H1 (cell line): ENCODE results near the gene TJP3. TPM values are rescaled to one million over a fixed set of nuclear protein-coding genes. Genes with fewer than 3 reads are reported as not detected.

Source experiments
- CTCF ChIA-PET: fragments of 300-600 bp; sonication (Branson Sonifier 250); formaldehyde crosslinking; loops from one replicate; lab custom pipeline; 2021; ENCODE audit not compliant: partially characterized antibody; lab: Charles Lee
- POLR2A ChIA-PET: fragments of 300-600 bp; sonication (Branson Sonifier 250); formaldehyde crosslinking; loops from one replicate; lab custom pipeline; 2021; ENCODE audit warnings: inconsistent platforms; ENCODE audit not compliant: partially characterized antibody; lab: Charles Lee
- DNase-seq, 2 experiments: peaks; one replicate each; pipeline versions ENCODE4 v3.0.0 to v3.0.0-alpha.2; 2010 to 2022; ENCODE audit warnings: low spot score in 2 of 2, low read depth in 1 of 2, mixed read lengths in 1 of 2
- FAIRE-seq: peaks from 2 replicates; lab custom pipeline; 2011; peaks lifted over from hg19 to GRCh38; lab: Jason Lieb, UNC
- H2AFZ ChIP-seq: 2 replicates; pipeline ENCODE4 v1.8.1; 2012; ENCODE audit warnings: low read length, inconsistent platforms
- H2AK5ac ChIP-seq: 2 replicates; pipeline ENCODE4 v1.6.1; 2013; ENCODE audit warnings: low read depth, low read length
- H2BK120ac ChIP-seq: replicated peaks from 2 replicates; pipeline ENCODE3; 2013; ENCODE audit warnings: low read depth, low read length, inconsistent platforms
- H2BK12ac ChIP-seq: 2 replicates; pipeline ENCODE4 v1.6.1; 2013; ENCODE audit warnings: low read depth, low read length
- H2BK15ac ChIP-seq: 2 replicates; pipeline ENCODE4 v1.6.1; 2013; ENCODE audit warnings: low read length
- H2BK20ac ChIP-seq: 2 replicates; pipeline ENCODE4 v1.6.1; 2013; ENCODE audit warnings: low read length
- H2BK5ac ChIP-seq: 2 replicates; pipeline ENCODE4 v1.6.1; 2013; ENCODE audit warnings: low read depth, low read length
- H3K14ac ChIP-seq: 2 replicates; pipeline ENCODE4 v1.6.1; 2013; ENCODE audit warnings: inconsistent platforms; ENCODE audit not compliant: insufficient read length
- H3K18ac ChIP-seq: 2 replicates; pipeline ENCODE4 v1.6.1; 2013; ENCODE audit warnings: low read length; ENCODE audit errors: extremely low read depth
- H3K23ac ChIP-seq: 2 replicates; pipeline ENCODE4 v1.6.1; 2013; ENCODE audit warnings: inconsistent platforms; ENCODE audit not compliant: insufficient read length
- H3K23me2 ChIP-seq: 2 replicates; pipeline ENCODE4 v1.6.1; 2013; ENCODE audit warnings: low read depth, low read length
- H3K27ac ChIP-seq: 2 replicates; pipeline ENCODE4 v1.6.1; 2011; ENCODE audit warnings: low read depth, low read length, inconsistent platforms
- H3K27me3 ChIP-seq, 4 experiments: replicated peaks in 1 of 4; 1 replicate in 1 of 4; 2 replicates in 3 of 4; pipeline versions ENCODE4 v1.6.1 to v1.8.1; 2011 to 2013; ENCODE audit warnings: low read length in 3 of 4, mild to moderate bottlenecking in 3 of 4, inconsistent platforms in 2 of 4, mixed read lengths in 2 of 4, moderate library complexity in 1 of 4; ENCODE audit not compliant: control insufficient read depth in 3 of 4, insufficient read depth in 3 of 4; ENCODE audit errors: extremely low read depth in 1 of 4
- H3K36me3 ChIP-seq, 4 experiments: 2 replicates each; pipeline versions ENCODE4 v1.6.1 to v1.8.1; 2011 to 2013; ENCODE audit warnings: mild to moderate bottlenecking in 4 of 4, low read length in 3 of 4, moderate library complexity in 2 of 4, control low read depth in 1 of 4, inconsistent platforms in 1 of 4; ENCODE audit not compliant: insufficient read depth in 4 of 4, control insufficient read depth in 2 of 4
- H3K4ac ChIP-seq: replicated peaks from 2 replicates; pipeline ENCODE3; 2013; ENCODE audit warnings: low read length, low read depth, mixed read lengths, inconsistent platforms; ENCODE audit not compliant: insufficient read length
- H3K4me1 ChIP-seq, 4 experiments: replicated peaks in 1 of 4; 1 replicate in 1 of 4; 2 replicates in 3 of 4; pipeline versions ENCODE4 v1.6.1 to v1.8.1; 2011 to 2013; ENCODE audit warnings: low read length in 3 of 4, inconsistent platforms in 2 of 4, mixed read lengths in 1 of 4; ENCODE audit not compliant: insufficient read depth in 4 of 4, control insufficient read depth in 3 of 4
- H3K4me2 ChIP-seq, 2 experiments: 2 replicates each; pipeline versions ENCODE4 v1.6.1 to v1.8.1; 2011 to 2013; ENCODE audit warnings: low read depth in 2 of 2, low read length in 2 of 2, control low read depth in 1 of 2, inconsistent platforms in 1 of 2, mild to moderate bottlenecking in 1 of 2; ENCODE audit not compliant: insufficient read depth in 1 of 2
- H3K4me3 ChIP-seq, 4 experiments: fragments of 200-600, 300-600 bp in 1 of 4; sonication (generic), shearing (Covaris generic), sonication (Bioruptor Twin) in 1 of 4; 2 replicates each; pipeline versions ENCODE4 v1.5.1 to v1.8.1; 2011 to 2016; ENCODE audit warnings: low read length in 4 of 4, low read depth in 3 of 4, control low read depth in 2 of 4, inconsistent platforms in 2 of 4, mild to moderate bottlenecking in 2 of 4, mixed read lengths in 1 of 4, moderate library complexity in 1 of 4; ENCODE audit not compliant: insufficient read depth in 2 of 4; ENCODE audit errors: extremely low read depth in 1 of 4
- H3K56ac ChIP-seq: replicated peaks from 2 replicates; pipeline ENCODE3; 2013; ENCODE audit warnings: low read depth, mild to moderate bottlenecking, mixed read lengths, low read length, inconsistent platforms; ENCODE audit not compliant: insufficient read length
- H3K79me1 ChIP-seq: 2 replicates; pipeline ENCODE4 v1.6.1; 2013; ENCODE audit warnings: low read depth, low read length, control low read depth
- H3K79me2 ChIP-seq, 2 experiments: 2 replicates each; pipeline versions ENCODE4 v1.6.1 to v1.8.1; 2012 to 2013; ENCODE audit warnings: low read length in 2 of 2, mild to moderate bottlenecking in 2 of 2, inconsistent platforms in 1 of 2; ENCODE audit not compliant: insufficient read depth in 2 of 2, control insufficient read depth in 1 of 2
- H3K9ac ChIP-seq, 4 experiments: replicated peaks in 1 of 4; 1 replicate in 1 of 4; 2 replicates in 3 of 4; pipeline versions ENCODE4 v1.6.1 to v1.8.1; 2011 to 2013; ENCODE audit warnings: low read depth in 3 of 4, low read length in 3 of 4, control low read depth in 2 of 4, mild to moderate bottlenecking in 2 of 4, moderate library complexity in 2 of 4, inconsistent platforms in 1 of 4; ENCODE audit errors: extremely low read depth in 1 of 4
- H3K9me3 ChIP-seq, 2 experiments: 2 replicates each; pipeline versions ENCODE4 v1.6.1 to v1.8.1; 2012 to 2013; ENCODE audit warnings: mild to moderate bottlenecking in 2 of 2, moderate library complexity in 2 of 2, control low read depth in 1 of 2, inconsistent platforms in 1 of 2, low read depth in 1 of 2, low read length in 1 of 2, mixed read lengths in 1 of 2; ENCODE audit not compliant: insufficient read depth in 2 of 2
- H4K20me1 ChIP-seq, 2 experiments: replicated peaks in 1 of 2; 2 replicates each; pipeline versions ENCODE3 to v1.8.1; 2011 to 2013; ENCODE audit warnings: inconsistent platforms in 2 of 2, low read length in 2 of 2, mild to moderate bottlenecking in 1 of 2; ENCODE audit not compliant: insufficient read depth in 2 of 2, control insufficient read depth in 1 of 2
- H4K5ac ChIP-seq: 2 replicates; pipeline ENCODE4 v1.6.1; 2013; ENCODE audit warnings: low read length, low read depth, mixed read lengths, inconsistent platforms; ENCODE audit not compliant: insufficient read length
- H4K8ac ChIP-seq: 2 replicates; pipeline ENCODE4 v1.8.0; 2013; ENCODE audit warnings: mild to moderate bottlenecking, moderate library complexity, low read length, inconsistent platforms; ENCODE audit not compliant: insufficient read depth; ENCODE audit errors: extremely low read depth
- H4K91ac ChIP-seq: replicated peaks from 2 replicates; pipeline ENCODE3; 2013; ENCODE audit warnings: low read length, mixed read lengths, inconsistent platforms; ENCODE audit not compliant: insufficient read length
- SIN3A ChIP-seq, 2 experiments: IDR thresholded peaks in 1 of 2; conservative IDR thresholded peaks in 1 of 2; 2 replicates each; pipeline ENCODE4 v1.6.1; 2011 to 2012; ENCODE audit warnings: low read length in 2 of 2, improper control_type of control experiment in 1 of 2, low read depth in 1 of 2, mild to moderate bottlenecking in 1 of 2
- WGBS, 2 experiments: shearing (Covaris generic) in 1 of 2; methylation state at CpG; one replicate each; pipeline versions ENCODE4 v1.1.6 to v1.1.7; 2013 to 2015; ENCODE audit warnings: low lambda C conversion rate in 2 of 2, mixed read lengths in 2 of 2, inconsistent platforms in 1 of 2, low coverage in 1 of 2, missing lambda C conversion rate in 1 of 2; ENCODE audit not compliant: insufficient replicate concordance in 2 of 2, insufficient coverage in 1 of 2, insufficient read length in 1 of 2; ENCODE audit errors: extremely low coverage in 1 of 2, missing lambda C conversion rate in 1 of 2; 5-methylcytosine and 5-hydroxymethylcytosine counted together
- polyA plus RNA-seq, 7 experiments: library from polyadenylated mRNA; depleted of rRNA in 3 of 7; stranded (reverse) in 5 of 7; unstranded in 2 of 7; fragments of >200 nt in 5 of 7; fragments of 200-250 nt in 2 of 7; gene quantifications; 1 replicate in 5 of 7; 2 replicates in 1 of 7; 4 replicates in 1 of 7; pipeline versions ENCODE4 v1.2.1 to v1.2.3, GENCODE V29; 2011 to 2013; ENCODE audit warnings: missing spikeins in 2 of 7, mixed read lengths in 2 of 7
- total RNA-seq: library from RNA; stranded (reverse); fragmentation: NEBNext Ultra II Directional; extraction: Animal tissue kit (Norgen Biotek cat#: 25700); gene quantifications from 2 replicates; pipeline ENCODE4 v1.2.1, GENCODE V29; 2021

The TJP3 gene
- total and polyA plus RNA-seq, 2 of the 8 experiments (the other 6 are each of a cell fraction or from before 2014, with no cell fraction given): 17.1 to 26.1 TPM

GRCh38 chr19:3737487-3738205 is 29.5 kb downstream of the TJP3 start:
- Histone ChIP-seq H4K5ac (no peak overlapping the region), H2BK12ac (no peak overlapping the region), H3K9ac (no peak overlapping the region), H3K23me2 (no peaks in the 10 kb centered on the region), H2AFZ (no peak overlapping the region), H2BK20ac (no peak overlapping the region), H2BK120ac (no peak overlapping the region), H3K9me3 (no peaks in the 10 kb centered on the region), H3K4me2 (no peak overlapping the region), H3K23ac (no peak overlapping the region), H3K79me2 (no peaks in the 10 kb centered on the region), H3K27ac (no peak overlapping the region), H3K4me1 (no peaks in the 10 kb centered on the region), H2AK5ac (no peak overlapping the region), H3K27me3 (no peaks in the 10 kb centered on the region), H3K4ac (no peak overlapping the region), H2BK5ac (no peak overlapping the region), H3K56ac (no peak overlapping the region), H3K18ac (no peak overlapping the region), H4K8ac (no peak overlapping the region), H3K14ac (no peak overlapping the region), H2BK15ac (no peak overlapping the region), H4K20me1 (peaks cover 0 to 3% of the 10 kb centered on the region in 2 experiments), H4K91ac (no peak overlapping the region), H3K4me3 (no peak overlapping the region), H3K36me3 (peaks cover 0 to 6% (median 2%) of the 10 kb centered on the region in 4 experiments; a peak in 4 of 8 replicates), H3K79me1 (no peaks in the 10 kb centered on the region)
- ChIA-PET CTCF (interaction anchor here (0.9 to 1.0 kb wide), 3 partner anchors 9 to 26 kb away, joined by 3 read pairs; no protein-coding TSS in a partner anchor), POLR2A (no interaction called here)
- DNase-seq: no peak
- no peak for FAIRE-seq
- 91% methylated on average over 10 of the region's 10 CpGs; no CpG with 5 or more reads in 1 of the 2 experiments for WGBS, 2 experiments
- TF ChIP-seq SIN3A (conservative IDR thresholded peaks at IDR 0.05 in 1 of 2, IDR thresholded peaks at IDR 0.05 in 1 of 2; ENCODE audit: low read depth in 1 of 2, low read length in 2 of 2): no peak
